Measurements from ENCODE around the gene LDHAL6B. TPM values are rescaled to one million over a fixed set of nuclear protein-coding genes. Genes with fewer than 3 reads are reported as not detected.

Gene LDHAL6B
- total RNA-seq, 4 donors from 2014 or later, result not detected

DNA sequence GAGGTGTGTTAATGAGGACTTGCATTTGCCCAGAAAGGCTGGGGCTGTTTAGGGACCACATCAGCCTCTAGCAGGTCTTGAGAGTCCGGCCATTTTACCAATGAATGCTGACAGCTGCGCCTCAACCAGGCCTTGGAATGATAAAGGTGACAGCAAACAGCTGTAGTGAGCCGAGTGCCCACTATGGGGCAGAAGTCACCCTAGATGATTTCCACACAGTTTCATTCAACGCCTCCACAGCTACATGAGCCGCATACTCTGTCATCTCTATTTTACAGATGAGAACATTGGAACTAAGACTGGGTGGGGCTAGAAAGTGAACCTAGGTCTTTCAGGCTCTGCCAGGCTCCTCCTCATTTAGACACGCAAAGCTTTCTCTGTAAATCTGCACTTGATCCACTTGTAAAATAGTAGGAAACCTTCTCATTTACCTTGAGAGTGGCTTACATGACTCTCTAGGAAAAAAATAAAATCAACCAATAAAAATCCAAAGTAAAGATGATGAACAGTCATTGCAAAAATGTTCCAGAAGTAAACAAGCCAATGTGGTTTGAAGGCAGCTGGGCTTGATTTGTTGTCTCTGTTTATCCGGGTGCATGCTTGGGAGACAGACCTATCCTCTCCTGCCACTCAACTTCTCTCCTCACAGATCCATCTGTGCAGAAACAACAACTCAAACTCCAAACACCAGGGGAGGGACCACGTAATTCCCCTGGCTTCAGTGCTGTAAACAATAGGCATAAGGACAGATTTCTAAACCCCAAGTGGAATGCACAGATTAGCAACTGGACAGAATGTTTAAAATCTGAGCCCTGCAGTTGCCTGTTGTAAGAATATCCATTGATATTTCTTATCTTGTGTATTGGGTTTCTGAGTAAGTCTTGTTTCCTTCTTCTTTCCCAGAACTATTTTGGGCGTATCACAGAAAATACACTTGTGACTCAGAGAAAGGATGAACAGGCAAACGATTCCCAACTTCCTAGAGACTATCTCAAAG, 31.5 kb upstream of the LDHAL6B start:
- no peak overlapping the region for H3K4me3 ChIP-seq
- WGBS, result 63% methylated on average over 10 of the region's 10 CpGs
- no peak for TF ChIP-seq EP300 (IDR thresholded peaks at IDR 0.05)
- TF ChIP-seq, protein P1, sequence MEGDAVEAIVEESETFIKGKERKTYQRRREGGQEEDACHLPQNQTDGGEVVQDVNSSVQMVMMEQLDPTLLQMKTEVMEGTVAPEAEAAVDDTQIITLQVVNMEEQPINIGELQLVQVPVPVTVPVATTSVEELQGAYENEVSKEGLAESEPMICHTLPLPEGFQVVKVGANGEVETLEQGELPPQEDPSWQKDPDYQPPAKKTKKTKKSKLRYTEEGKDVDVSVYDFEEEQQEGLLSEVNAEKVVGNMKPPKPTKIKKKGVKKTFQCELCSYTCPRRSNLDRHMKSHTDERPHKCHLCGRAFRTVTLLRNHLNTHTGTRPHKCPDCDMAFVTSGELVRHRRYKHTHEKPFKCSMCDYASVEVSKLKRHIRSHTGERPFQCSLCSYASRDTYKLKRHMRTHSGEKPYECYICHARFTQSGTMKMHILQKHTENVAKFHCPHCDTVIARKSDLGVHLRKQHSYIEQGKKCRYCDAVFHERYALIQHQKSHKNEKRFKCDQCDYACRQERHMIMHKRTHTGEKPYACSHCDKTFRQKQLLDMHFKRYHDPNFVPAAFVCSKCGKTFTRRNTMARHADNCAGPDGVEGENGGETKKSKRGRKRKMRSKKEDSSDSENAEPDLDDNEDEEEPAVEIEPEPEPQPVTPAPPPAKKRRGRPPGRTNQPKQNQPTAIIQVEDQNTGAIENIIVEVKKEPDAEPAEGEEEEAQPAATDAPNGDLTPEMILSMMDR (IDR thresholded peaks at IDR 0.05), result peak; percentile 27 to 51 (median 40)
- H3K4me1 ChIP-seq, result peaks cover 11 to 18% (median 14%) of the 10 kb centered on the region in 4 donors
- H3K27me3 ChIP-seq, result no peaks in the 10 kb centered on the region
- H3K9me3 ChIP-seq, result no peaks in the 10 kb centered on the region
- no peak for DNase-seq (ENCODE audit: extremely low spot score)
- peak overlapping the region; percentile 10 to 38 (median 24) for H3K27ac ChIP-seq (replicated peaks in 1 of 4)
- intact Hi-C loops (cut with DNase I), result loop anchor here (10.0 kb wide), 1 partner anchor 320 kb away; no protein-coding TSS in a partner anchor
- peaks cover 0 to 66% (median 44%) of the 10 kb centered on the region in 4 donors for H3K36me3 ChIP-seq

DNA sequence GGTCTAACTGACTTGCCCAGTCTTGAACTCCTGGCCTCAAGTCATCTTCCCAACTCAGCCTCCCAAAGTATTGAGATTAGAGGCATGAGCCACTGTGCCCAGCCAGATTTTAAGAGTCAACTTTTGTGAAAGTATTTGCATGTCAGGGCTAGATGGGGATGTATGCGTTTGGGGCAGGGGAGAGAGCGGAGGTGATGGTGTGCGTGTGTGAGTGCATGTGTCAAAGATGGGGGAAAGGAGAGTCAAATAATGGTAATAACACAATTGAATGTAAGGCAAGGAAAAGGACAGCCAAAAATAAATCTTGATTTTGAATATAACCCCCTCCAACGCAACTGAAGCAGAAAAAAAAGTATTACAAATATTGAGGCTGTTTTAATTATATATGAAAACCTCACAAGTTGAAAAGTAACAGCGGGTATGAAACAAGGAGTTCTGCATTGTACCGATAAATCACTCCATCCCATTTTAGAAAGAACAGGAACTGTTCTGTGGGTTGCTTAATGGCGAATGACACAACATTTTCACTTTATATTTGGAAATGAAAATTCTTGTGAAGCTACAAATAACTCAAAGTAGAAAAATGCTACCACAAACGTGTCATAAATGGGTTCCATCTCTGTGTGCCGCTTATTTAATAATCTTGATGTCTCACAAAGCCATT, 29.9 kb upstream of the LDHAL6B start:
- no peaks in the 10 kb centered on the region for H3K27me3 ChIP-seq
- peaks cover 0 to 7% (median 5%) of the 10 kb centered on the region in 4 donors for H3K9me3 ChIP-seq
- intact Hi-C loops (cut with DNase I), result loop anchor here (10.0 kb wide), 1 partner anchor 318 kb away; no protein-coding TSS in a partner anchor
- WGBS, result 82% methylated on average over 9 of the region's 9 CpGs
- DNase-seq (ENCODE audit: extremely low spot score), result no peak
- H3K36me3 ChIP-seq, result peaks cover 0 to 64% (median 37%) of the 10 kb centered on the region in 4 donors
- peaks cover 5 to 13% (median 8%) of the 10 kb centered on the region in 4 donors for H3K4me1 ChIP-seq
- H3K4me3 ChIP-seq, result no peak overlapping the region
- H3K27ac ChIP-seq (replicated peaks in 1 of 4), result peak overlapping the region in 1 of 4 donors; percentile 6
- TF ChIP-seq POLR2A (IDR thresholded peaks at IDR 0.05; ENCODE audit: low read depth) (no peak), EP300 (IDR thresholded peaks at IDR 0.05) (no peak), POLR2AphosphoS5 (IDR thresholded peaks at IDR 0.05) (no peak)
- TF ChIP-seq, protein P1 (IDR thresholded peaks at IDR 0.05), result no peak

DNA sequence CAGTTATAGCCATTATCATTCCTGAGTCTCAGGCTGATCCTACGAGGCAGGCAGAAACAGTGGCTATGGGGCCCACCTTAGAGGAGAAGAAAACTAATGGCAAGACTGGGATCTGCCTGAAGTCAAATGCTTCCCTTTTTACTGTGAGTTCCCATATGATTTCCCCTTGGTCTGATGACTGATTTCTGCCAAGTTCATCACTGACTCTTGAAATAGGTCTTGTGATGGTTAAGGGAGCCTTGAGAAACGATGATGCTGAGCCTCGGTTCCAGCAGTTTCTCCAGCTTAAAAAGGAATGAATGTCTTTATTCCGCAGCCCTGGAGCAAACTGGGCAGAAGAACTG, 29.4 kb upstream of the LDHAL6B start:
- H3K27me3 ChIP-seq, result no peaks in the 10 kb centered on the region
- 83% methylated on average over 4 of the region's 4 CpGs for WGBS
- intact Hi-C loops (cut with DNase I), result loop anchor here (10.0 kb wide), 1 partner anchor 318 kb away; no protein-coding TSS in a partner anchor
- H3K4me3 ChIP-seq, result no peak overlapping the region
- DNase-seq (ENCODE audit: extremely low spot score), result no peak
- peaks cover 0 to 12% (median 8%) of the 10 kb centered on the region in 4 donors for H3K9me3 ChIP-seq
- no peak overlapping the region for H3K27ac ChIP-seq (replicated peaks in 1 of 4)
- H3K4me1 ChIP-seq, result peaks cover 5 to 13% (median 8%) of the 10 kb centered on the region in 4 donors
- peaks cover 0 to 64% (median 38%) of the 10 kb centered on the region in 4 donors for H3K36me3 ChIP-seq
- no peak for TF ChIP-seq POLR2A (IDR thresholded peaks at IDR 0.05; ENCODE audit: low read depth)
- TF ChIP-seq, protein P1 (IDR thresholded peaks at IDR 0.05), result no peak
- no peak for TF ChIP-seq EP300 (IDR thresholded peaks at IDR 0.05)

DNA sequence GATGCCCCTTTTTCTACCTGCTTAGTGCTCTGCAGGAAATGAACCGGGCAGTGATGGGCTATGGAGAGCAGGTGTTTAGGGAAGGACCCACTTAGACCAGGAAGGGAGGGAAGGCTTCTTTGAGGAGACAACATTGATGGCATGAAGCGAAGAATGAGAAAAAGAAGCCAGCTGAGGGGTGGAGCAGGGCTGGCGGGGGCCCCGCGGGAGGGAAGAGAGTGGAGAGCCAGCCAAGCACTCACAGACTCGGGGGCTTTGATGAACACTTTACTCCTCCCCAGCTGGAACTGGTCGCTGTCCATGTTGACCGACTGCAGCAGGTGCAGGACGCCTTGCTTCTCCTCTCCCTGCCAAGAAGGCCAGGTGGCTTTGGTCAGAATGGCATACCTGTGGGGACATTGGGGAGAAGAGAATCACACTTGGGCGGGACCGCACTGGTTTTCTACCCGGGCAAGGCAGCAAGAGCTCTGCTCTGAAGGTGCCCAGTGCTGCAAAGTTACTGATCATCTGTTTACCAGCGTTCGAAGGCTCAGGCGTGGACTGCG, 28.4 kb upstream of the LDHAL6B start:
- Histone ChIP-seq H3K27ac (replicated peaks in 1 of 4) (no peak overlapping the region), H3K36me3 (peaks cover 0 to 65% (median 38%) of the 10 kb centered on the region in 4 donors), H3K4me3 (no peak overlapping the region), H3K9me3 (peaks cover 0 to 13% (median 8%) of the 10 kb centered on the region in 4 donors), H3K27me3 (no peaks in the 10 kb centered on the region), H3K4me1 (peaks cover 5 to 13% (median 8%) of the 10 kb centered on the region in 4 donors)
- no peak for DNase-seq (ENCODE audit: extremely low spot score)
- TF ChIP-seq POLR2AphosphoS5 (IDR thresholded peaks at IDR 0.05) (no peak), POLR2A (IDR thresholded peaks at IDR 0.05; ENCODE audit: low read depth) (no peak), EP300 (IDR thresholded peaks at IDR 0.05) (no peak)
- TF ChIP-seq, protein P1 (IDR thresholded peaks at IDR 0.05), result no peak
- 76% methylated on average over 14 of the region's 16 CpGs for WGBS
- intact Hi-C loops (cut with DNase I), result loop anchor here (10.0 kb wide), 1 partner anchor 317 kb away; no protein-coding TSS in a partner anchor

Data from esophagus muscularis mucosa (tissue), 4 donors.